Cardiac muscle cell (in vitro differentiated cells and primary cell): ENCODE measurements around the gene AP4B1. TPM values are rescaled to one million over a fixed set of nuclear protein-coding genes. Genes with fewer than 3 reads are reported as not detected.

Experiments
- DNase-seq, 2 donors: peaks; one replicate each; pipeline versions ENCODE4 v3.0.0 to v3.0.0-alpha.2; 2010 to 2017; ENCODE audit warnings: low read depth in 1 of 2, low spot score in 1 of 2
- H3K27ac ChIP-seq: fragments of 200-600 bp; sonication (generic); 2 replicates; pipeline ENCODE4 v1.5.1; 2016
- H3K27me3 ChIP-seq: fragments of 200-600 bp; sonication (generic); 2 replicates; pipeline ENCODE4 v1.6.0; 2016; ENCODE audit warnings: control low read depth
- H3K36me3 ChIP-seq: fragments of 200-600 bp; sonication (generic); 2 replicates; pipeline ENCODE4 v1.5.1; 2016; ENCODE audit warnings: control low read depth
- H3K4me1 ChIP-seq: fragments of 200-600 bp; sonication (generic); 2 replicates; pipeline ENCODE4 v1.8.1; 2017; ENCODE audit warnings: low read depth, mild to moderate bottlenecking, mixed run types
- H3K4me3 ChIP-seq: fragments of 200-600 bp; sonication (generic); 2 replicates; pipeline ENCODE4 v1.5.1; 2016; ENCODE audit warnings: mild to moderate bottlenecking
- H3K9me3 ChIP-seq: fragments of 200-600 bp; sonication (generic); 2 replicates; pipeline ENCODE4 v1.5.1; 2017; ENCODE audit warnings: low read depth, mild to moderate bottlenecking, control low read depth
- CTCF ChIP-seq: IDR thresholded peaks from 2 replicates; pipeline ENCODE4 v1.5.1; 2012; ENCODE audit warnings: low read depth, mild to moderate bottlenecking, low read length
- polyA plus RNA-seq: library from polyadenylated mRNA; unstranded; fragments of >200 nt; fragmentation: Nextera tagmentation; extraction: Ambion mirVana; gene quantifications from 2 replicates; pipeline ENCODE4 v1.2.1, GENCODE V29; 2016
- total RNA-seq: library from RNA; depleted of rRNA; stranded (reverse); fragments of >200 nt; gene quantifications from 2 replicates; pipeline ENCODE4 v1.2.3, GENCODE V29; 2016

Gene AP4B1
- total and polyA plus RNA-seq, 2 experiments from 2014 or later: 18.3 to 18.8 TPM

DNA sequence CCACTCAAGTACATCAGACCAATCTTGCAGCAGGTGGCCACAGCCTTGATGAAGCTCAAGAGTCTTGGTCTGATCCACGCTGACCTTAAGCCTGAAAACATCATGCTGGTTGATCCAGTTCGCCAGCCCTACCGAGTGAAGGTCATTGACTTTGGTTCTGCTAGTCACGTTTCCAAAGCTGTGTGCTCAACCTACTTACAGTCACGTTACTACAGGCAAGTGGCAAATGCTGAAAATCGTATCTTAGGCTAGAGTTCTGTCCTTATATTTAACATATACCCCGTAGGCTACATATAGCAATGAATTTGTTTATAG lies 36.6 kb upstream of the AP4B1 start:
- Histone ChIP-seq H3K27me3 (no peaks in the 10 kb centered on the region), H3K4me3 (no peak overlapping the region), H3K9me3 (no peaks in the 10 kb centered on the region), H3K27ac (no peak overlapping the region), H3K36me3 (peaks cover 6% of the 10 kb centered on the region), H3K4me1 (peaks cover 1% of the 10 kb centered on the region)
- TF ChIP-seq CTCF: no peak
- DNase-seq: no peak

DNA sequence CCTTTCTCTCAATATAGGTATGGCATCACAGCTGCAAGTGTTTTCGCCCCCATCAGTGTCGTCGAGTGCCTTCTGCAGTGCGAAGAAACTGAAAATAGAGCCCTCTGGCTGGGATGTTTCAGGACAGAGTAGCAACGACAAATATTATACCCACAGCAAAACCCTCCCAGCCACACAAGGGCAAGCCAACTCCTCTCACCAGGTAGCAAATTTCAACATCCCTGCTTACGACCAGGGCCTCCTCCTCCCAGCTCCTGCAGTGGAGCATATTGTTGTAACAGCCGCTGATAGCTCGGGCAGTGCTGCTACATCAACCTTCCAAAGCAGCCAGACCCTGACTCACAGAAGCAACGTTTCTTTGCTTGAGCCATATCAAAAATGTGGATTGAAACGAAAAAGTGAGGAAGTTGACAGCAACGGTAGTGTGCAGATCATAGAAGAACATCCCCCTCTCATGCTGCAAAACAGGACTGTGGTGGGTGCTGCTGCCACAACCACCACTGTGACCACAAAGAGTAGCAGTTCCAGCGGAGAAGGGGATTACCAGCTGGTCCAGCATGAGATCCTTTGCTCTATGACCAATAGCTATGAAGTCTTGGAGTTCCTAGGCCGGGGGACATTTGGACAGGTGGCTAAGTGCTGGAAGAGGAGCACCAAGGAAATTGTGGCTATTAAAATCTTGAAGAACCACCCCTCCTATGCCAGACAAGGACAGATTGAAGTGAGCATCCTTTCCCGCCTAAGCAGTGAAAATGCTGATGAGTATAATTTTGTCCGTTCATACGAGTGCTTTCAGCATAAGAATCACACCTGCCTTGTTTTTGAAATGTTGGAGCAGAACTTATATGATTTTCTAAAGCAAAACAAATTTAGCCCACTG lies 36.0 kb upstream of the AP4B1 start:
- H3K27me3 ChIP-seq: no peaks in the 10 kb centered on the region
- no peak for TF ChIP-seq CTCF
- no peak for DNase-seq
- H3K4me3 ChIP-seq: no peak overlapping the region
- H3K4me1 ChIP-seq: no peaks in the 10 kb centered on the region
- no peaks in the 10 kb centered on the region for H3K9me3 ChIP-seq
- no peak overlapping the region for H3K27ac ChIP-seq
- H3K36me3 ChIP-seq: peaks cover 6% of the 10 kb centered on the region

DNA sequence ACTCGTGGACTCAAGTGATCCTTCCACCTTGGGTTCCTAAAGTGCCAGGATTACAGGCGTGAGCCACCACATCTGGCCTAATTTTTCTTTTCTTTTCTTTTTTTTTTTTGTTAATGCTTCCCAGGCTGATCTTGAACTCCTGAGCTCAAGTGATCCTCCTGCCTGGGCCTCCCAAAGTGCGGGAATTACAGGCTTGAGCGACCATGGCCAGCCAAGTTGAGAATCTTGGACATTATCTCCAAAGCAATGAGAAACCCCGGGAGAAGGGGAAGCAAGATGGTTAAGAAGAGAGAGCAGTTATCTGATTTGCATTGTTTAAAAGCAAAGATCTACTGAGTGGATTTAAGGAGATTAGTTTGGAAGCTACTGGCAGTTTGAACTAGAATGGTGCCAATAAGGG lies 33.6 kb upstream of the AP4B1 start:
- Histone ChIP-seq H3K36me3 (peaks cover 6% of the 10 kb centered on the region), H3K27ac (no peak overlapping the region), H3K4me1 (no peaks in the 10 kb centered on the region), H3K9me3 (no peaks in the 10 kb centered on the region), H3K4me3 (no peak overlapping the region), H3K27me3 (no peaks in the 10 kb centered on the region)
- no peak for TF ChIP-seq CTCF
- no peak for DNase-seq

DNA sequence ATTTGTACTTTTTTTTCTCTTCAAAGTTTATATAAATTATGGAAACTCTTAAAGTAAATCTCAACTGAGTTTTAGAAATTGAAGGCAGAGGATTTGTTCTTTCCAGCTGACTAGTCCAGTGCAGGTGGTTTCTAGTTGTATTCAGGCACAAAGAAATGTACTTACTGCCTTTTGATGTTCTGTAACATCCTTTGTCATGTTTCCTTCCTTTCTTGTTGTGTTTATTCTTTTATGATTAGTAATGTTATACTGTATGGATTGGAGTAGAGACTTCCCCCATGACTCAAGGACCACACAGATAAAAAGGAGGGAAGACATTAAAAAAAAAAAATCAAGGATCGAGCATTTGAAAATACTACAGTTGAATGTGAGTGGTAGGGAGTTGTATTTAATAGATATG lies 32.5 kb upstream of the AP4B1 start:
- Histone ChIP-seq H3K36me3 (peaks cover 6% of the 10 kb centered on the region), H3K4me3 (no peak overlapping the region), H3K27me3 (no peaks in the 10 kb centered on the region), H3K9me3 (no peaks in the 10 kb centered on the region), H3K4me1 (peaks cover 1% of the 10 kb centered on the region), H3K27ac (no peak overlapping the region)
- DNase-seq: no peak
- TF ChIP-seq CTCF: no peak

DNA sequence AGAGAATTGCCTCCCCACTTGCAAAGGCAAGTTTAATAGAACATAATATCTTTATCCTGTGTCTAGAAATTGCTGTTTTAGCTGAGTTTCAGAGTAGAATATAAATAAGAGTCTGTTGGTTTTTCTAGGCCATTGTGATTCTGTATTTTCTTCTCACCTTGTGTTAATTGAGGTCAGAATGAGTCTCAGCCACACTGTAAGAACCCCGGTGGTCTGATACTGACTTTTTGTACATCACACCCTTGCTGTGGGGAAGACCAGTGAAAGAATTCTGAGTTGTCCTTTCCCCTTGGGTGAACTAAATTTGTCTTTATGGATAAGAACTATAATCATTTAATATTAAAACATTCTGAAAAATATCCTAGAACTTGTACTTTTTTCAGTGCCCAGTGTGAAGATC lies 31.4 kb upstream of the AP4B1 start:
- no peak overlapping the region for H3K4me3 ChIP-seq
- H3K27ac ChIP-seq: no peak overlapping the region
- no peaks in the 10 kb centered on the region for H3K27me3 ChIP-seq
- H3K4me1 ChIP-seq: peaks cover 13% of the 10 kb centered on the region
- no peak for DNase-seq
- no peak for TF ChIP-seq CTCF
- peaks cover 1% of the 10 kb centered on the region for H3K36me3 ChIP-seq
- H3K9me3 ChIP-seq: no peaks in the 10 kb centered on the region
